NCI-H1417 (cell line): ENCODE data around the gene TXNIP.

ENCODE experiments used
- DNase-seq, 3 experiments: peaks; one replicate each; lab custom pipeline; 2025; lab: John Stamatoyannopoulos, UW

TXNIP gene

DNA sequence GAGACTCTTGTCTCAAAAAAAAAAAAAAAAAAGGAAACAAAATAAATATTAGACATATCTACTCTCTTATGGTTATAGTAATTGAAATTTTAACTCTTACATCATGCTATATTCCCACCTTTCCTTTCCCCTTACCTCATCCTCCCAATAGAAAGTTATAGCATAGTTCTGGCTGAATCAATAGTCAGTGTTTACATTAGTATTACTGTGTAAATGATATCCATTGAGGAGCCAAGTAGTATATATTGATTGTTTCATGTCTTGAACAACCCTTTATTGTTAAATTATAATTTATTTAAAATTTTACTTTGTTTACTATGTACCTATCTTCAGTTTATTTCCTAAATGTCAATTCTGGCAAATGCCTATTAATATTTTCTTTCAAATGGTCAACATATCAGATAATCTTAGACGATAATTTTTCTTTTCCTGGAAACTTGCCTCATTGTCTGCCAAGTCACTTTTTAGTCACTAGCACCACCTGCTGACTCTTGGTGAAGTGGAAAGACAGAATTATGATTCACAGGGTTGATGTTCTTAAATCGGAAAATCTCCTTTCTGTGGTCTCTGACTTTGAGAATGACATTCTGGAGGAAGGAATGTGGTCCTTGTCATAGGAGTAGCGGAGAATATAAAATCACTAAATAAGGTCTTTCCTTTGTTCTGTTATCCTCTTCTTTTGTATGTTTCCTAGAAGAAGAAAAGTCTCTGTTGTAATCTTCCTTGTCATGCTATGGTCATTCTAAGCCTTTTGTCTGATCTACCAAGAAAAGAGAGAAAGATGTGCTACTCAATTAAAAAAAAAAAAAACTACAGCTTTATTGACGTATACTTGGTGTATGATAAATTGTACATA lies 16.6 kb upstream of the TXNIP start:
- peak; percentile 47 to 91 (median 85) for DNase-seq

DNA sequence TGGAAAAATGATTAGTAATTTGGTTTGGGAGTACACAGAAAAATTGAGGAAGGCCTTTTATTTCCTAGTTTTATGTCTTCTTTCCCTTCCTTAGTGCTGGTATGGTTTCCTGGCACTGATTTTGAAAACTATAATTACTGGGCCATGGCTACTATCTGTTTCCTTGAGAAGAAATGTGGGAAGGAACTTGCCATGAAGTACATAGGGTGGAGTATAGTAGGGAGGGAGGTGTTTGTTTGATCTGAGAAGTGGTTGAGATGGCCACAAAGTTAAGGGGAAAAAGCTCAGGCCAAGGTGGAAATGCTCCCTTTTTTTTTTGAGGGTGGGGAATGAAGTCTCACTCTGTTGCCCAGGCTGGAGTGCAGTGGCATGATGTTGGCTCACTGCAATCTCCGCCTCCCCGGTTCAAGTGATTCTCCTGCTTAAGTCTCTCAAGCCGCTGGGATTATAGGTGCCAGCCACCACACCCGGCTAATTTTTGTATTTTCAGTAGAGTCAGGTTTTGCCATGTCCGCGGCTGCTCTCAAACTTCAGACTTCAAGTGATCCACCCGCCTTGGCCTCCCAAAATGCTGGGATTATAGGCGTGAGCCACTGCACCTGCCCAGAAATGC lies 13.9 kb upstream of the TXNIP start:
- no peak for DNase-seq

GRCh38 chr1:146007489-146008133 lies 11.2 kb upstream of the TXNIP start:
- no peak for DNase-seq

DNA sequence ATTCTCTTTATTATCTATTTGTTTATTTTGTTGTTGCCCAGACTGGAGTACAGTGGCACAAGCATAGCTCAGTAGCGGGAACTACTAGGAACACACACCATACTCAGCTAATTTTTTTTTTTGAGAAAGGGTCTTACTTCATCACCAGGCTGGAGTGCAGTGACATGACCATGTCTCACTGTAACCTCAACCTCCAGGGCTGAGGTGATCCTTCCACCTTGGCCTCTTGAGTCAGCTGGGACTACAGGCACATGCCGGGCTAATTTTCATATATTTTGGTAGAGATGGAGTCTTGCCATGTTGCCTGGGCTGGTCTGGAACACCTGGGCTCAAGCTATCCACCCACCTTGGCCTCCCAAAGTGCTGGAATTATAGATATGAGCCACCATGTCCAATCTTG lies 5.3 kb upstream of the TXNIP start:
- DNase-seq = no peak

DNA sequence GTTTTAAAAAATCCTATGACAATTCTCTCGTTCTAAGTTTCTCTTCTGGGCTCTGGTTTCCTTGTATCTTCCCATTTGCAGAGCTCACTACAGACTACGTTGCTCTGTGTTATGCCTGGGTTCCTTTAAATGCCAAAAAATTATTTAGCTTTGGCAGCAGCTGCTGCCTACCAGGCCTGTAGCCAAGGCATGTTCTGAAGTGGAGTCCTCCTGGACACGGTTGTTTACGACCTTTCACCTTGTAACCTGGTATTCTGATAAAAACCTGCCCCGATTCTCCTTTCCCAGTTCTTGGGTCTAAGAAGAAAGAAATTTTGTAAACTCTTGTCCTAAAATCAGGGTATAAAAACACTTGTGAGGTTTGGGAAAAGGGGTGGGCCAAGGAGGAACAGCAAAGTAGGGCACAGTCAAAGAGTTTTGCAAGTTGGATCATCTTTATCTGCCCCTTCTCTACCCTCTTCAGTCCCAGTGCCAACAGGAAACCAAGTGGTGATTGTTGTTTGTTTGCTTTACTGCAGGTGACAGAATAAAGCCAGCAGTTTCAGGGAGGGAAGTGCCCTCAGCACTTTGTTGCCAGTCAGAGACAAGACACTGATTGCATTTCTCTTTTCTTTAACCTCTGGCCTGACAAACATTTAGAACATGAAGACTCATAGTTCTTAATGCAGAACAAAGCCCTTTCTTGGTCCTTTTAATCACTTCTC lies 3.1 kb upstream of the TXNIP start:
- peak; percentile 44 to 83 (median 74) for DNase-seq

- DNase-seq = peak in 2 of 3 experiments; percentile 29 to 57
Measured at GRCh38 chr1:145997718-145998023, 1.3 kb upstream of the TXNIP start.

GRCh38 chr1:145997016-145997717 lies 788 bp upstream of the TXNIP start:
- peak; percentile 63 to 77 (median 76) for DNase-seq

GRCh38 chr1:145995964-145996432 lies 381 bp downstream of the TXNIP start:
- DNase-seq = peak; percentile 47 to 83 (median 78)

GRCh38 chr1:145995148-145995881 lies 1.1 kb downstream of the TXNIP start:
- DNase-seq = peak in 1 of 3 experiments; percentile 47

GRCh38 chr1:145994391-145995120 lies 1.8 kb downstream of the TXNIP start:
- DNase-seq = peak in 1 of 3 experiments; percentile 43

GRCh38 chr1:145993618-145994390 lies 2.6 kb downstream of the TXNIP start:
- peak in 1 of 3 experiments; percentile 34 for DNase-seq

DNA sequence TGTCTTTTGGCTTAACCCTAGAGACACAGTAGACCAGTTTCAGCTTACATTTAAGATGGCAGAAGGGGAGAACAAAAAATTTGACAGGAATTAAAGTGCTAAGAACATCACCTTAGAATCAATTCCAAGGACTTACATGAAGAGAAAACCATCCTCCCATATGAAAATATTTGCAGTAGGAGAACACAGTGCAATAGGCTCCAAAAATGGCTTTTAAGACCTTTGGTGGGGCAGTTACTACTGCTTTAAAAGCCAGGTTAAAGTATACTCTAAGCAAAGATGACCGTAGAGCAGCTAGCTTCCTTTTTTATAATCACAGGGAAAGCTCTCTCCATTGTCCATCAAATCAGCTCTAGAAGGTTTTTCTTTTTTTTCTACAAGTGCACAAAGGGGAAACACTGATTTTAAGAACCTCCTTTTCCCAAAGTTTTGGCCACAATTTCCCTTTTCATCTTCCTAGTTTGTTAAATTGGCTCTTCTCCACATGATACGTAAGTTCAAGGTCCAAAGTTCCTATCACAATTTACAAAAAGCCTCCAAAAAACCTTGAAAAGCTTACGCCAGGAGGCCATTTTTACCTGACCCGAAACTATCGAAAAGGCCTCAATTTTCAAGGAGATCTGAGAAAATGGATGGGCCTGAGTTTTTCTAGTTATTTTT lies 3.3 kb downstream of the TXNIP start:
- no peak for DNase-seq

DNA sequence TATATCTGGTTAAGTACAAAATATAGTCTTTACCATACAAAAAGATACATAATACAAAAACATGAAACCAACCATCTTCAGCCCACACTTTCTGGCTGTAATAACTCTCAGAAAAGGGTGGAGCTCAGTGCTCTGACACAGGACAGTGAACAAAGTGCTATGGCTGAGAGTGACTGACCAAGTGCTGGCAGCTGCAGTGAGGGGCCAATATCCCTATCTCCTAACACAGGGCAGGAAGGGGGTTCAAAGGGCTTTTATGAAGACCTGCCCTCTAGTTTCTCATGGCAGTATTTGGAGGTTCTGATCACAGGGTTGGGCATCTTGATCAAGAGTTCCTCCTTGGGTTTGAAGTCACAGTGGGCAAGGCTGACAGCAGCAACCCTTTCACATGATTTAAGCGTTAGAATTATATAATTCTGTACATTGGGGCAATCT lies 3.9 kb downstream of the TXNIP start:
- DNase-seq = no peak

DNA sequence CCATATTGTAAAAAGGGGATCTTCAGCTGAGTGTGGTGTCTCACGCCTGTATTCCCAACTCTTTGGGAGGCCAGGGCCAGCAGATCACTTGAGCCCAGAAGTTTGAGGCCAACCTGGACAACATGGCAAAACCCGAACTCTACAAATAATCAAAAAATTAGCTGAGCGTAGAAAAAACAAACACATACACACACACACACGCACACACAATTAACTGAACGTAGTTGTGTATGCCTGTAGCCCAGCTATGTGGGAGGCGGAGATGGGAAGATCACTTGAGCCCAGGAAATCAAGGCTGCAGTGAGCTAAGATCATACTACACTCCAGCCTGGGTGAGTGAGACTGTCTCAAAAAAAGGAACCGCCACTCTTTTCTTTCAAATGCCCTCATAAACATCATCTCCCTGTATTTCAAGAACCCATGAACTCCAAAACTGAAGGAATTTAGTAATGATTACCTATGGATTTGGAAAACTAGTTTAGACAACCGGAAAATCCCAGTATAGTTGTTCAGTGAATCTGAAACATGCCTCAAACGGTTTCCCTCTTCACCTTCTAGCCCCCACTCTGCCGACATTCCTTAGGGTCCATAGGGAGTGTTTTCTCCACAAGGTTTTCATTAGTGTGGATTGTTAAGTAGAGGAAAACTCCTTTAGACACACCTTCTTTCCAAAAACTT lies 4.5 kb downstream of the TXNIP start:
- DNase-seq = peak in 1 of 3 experiments; percentile 37

DNA sequence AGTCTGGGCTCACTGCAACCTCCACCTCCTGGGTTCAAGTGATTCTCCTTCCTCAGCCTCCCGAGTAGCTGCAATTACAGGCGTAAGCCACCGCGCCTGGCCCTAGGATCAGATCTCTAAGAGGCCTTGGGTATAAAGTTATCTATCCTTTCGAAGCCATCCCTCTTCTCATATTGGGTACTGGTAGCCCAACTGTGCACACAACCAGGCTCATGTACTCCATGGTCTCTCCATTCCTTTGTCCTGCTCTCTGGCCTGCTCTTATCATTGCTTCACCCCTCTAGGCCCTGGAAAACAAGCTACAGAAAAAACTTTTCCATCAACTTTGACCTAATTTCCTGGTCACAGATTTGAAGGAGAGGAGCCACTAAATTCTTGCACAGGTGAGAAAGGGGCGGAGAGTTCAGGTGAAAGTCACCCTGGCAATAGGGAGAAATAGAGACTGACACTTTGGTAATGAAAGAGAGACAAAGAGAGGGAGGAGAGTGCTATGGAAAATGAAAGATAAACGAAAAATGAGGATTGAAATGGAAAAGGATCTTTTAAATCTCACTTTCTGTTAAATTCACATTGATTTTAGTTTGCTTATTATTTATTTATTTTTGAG lies 6.0 kb downstream of the TXNIP start:
- peak in 1 of 3 experiments; percentile 51 for DNase-seq

DNA sequence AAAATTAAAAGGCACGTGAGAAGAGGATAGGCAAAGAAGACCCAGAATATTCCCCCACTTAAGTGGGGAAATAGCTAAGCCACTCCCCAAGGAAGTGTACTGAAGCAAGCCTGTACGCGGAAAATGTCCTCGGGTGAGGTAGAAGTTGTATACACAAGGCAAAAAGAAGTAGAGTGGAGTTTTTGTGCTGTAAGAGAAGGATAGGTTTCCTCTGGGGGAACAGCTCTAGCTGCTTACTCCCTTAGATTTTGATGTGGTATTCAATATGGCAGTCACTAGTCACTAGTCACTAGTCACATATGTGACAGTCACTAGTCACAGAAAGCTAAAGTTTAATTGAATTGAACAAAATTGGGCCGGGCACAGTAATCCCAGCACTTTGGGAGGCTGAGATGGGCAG lies 7.6 kb downstream of the TXNIP start:
- DNase-seq = no peak

- no peak for DNase-seq
Measured at GRCh38 chr1:145987926-145988325, 8.5 kb downstream of the TXNIP start.

GRCh38 chr1:145986551-145986950 lies 9.8 kb downstream of the TXNIP start:
- DNase-seq = no peak
